Stimulated activated CD4-positive, alpha-beta T cell treated with anti-CD3 and anti-CD28 coated beads, Interleukin-12 subunit alpha, Interleukin-12 subunit beta, amount 100 ng/mL, for 4 hours (primary cell): ENCODE results near the gene EPN1.

Source experiments
- DNase-seq: peaks from one replicate; pipeline ENCODE4 v3.0.0-alpha.2; 2020

Gene EPN1

DNA sequence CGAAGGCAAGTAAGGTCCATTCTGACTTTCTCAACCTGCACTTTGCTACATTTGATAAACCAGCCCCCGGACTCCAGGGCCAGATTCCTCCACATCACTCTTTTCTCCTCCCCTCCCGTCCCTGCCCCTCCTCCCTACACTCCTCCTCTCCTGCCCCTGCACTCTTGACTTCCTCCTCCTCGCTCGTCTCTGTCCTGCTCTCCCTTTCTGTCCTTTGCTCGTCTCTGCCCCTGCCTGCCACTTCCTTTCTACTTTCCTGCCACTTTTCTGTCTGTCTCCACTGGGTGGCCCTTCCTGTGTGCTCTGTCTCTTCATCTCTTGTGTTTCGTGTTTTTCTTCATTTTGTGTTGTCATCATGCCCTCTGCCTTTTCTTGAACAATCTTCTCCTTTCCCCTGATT lies 13.2 kb upstream of the EPN1 start:
- DNase-seq: no peak

DNA sequence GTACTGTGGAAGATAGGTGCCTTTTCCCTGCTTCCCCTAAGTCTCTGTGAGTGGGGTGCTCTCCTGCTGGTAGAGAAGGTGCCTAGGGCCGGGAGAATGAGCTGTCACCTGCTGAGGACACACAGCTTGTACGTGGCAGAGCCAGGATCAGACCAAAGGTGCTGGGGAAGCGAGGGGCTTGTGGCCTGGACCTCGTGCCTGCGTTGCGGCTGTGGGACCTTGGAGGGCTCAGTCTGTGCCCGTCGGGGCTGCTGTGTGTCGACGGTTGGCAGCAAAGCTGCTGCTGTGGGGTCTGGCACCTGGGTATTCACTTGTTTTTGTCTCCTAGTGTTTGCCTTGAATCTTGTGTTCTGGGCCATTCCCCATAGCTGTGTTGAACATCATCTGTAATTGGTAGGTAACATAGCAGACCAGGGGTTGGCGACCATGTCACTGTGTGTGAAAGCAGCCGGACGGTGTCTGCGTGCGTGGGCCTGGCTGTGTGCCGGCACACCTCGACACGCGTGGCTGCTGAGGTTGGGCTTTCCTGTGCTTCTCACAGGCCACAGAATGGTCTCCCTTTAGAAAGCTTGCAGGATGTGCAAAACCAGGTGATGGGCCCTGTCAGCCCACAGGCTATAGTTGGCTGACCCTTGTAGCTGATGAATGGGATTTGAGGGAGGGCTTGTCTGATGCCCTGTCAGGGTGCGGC lies 11.0 kb upstream of the EPN1 start:
- no peak for DNase-seq

DNA sequence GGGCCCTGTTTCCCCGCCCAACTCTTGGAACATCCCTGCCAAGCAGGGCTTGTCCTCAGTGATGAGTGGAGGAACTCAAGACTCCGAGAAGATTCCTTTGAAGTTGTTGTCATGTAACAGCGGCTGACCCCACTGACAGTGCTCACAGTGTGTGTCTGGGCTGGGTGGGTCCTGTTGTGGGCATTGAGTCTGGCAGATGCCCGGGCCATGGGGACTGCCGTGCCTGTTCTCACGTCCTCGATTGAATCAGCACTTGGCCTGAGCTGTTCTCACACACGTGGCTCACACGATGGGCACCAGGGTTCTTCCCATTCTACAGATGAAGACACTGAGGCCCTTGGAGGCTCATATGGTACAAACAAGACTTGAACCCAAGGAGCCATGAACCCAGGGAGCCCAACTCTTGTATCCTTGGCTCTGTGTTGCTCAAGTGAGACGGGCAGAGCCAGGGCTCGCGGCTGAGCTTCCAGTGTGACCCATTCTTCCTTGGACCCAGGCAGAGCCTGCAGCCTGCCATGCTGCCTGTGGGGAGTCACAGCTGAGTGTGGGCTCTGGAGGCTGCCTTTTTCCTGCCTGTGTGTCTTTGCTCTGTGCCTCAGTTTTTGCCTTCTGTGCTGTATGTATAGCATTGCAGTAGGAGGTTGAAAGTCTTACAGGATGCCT lies 8.6 kb upstream of the EPN1 start:
- no peak for DNase-seq

DNA sequence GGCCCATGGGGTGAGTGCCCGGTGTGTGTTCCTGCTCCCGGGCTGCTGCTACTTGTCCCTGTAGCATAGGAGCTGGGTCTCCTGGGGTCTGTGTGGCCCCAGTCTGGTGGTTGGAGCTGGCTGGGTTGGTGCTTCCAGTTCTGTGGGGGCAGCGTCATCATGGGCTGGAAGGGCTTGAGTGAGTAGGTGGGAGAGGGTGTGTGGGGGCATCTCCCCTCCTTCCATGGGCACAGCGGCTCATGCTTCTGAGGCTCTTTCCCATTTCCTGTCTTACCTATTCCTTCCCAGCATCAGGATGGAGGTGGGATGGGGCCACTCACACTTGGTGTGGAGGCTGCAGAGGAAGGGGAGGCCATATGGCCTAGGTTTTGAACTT lies 8.0 kb upstream of the EPN1 start:
- DNase-seq: no peak

DNA sequence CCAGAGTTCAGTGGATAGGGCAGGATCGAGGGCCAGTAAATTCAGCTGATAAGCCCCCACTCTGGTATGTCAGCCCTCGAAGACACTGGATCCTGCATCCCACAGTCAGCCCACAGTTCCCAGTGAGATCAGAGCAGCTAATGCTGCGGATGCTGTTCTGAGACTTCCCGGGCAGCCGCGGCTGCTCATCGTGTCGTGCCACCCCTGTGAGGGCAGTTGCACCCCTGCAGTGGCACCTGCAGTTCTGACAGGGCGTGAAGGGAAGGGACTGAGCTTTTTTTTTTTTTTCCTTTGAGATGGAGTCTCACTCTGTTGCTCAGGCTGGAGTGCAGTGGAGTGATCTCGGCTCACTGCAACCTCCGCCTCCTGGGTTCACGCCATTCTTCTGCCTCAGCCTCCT lies 7.5 kb upstream of the EPN1 start:
- no peak for DNase-seq

DNA sequence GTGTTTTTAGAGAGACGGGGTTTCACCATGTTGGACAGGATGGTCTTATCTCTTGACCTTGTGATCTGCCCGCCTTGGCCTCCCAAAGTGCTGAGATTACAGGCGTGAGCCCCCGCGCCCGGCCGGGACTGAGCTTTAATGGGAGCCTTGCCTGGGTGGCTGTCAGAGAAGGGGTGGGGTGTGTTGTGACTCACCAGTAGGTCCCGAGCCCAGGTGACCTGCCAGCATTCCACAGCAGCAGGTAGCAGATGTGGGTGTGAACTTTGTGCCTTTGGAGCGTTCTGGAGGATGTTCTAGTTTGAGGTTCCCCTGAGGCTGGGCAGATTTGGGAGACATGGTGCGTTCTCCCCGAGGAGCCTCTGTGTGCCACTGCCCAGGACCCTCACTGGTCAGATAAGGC lies 7.1 kb upstream of the EPN1 start:
- no peak for DNase-seq

DNA sequence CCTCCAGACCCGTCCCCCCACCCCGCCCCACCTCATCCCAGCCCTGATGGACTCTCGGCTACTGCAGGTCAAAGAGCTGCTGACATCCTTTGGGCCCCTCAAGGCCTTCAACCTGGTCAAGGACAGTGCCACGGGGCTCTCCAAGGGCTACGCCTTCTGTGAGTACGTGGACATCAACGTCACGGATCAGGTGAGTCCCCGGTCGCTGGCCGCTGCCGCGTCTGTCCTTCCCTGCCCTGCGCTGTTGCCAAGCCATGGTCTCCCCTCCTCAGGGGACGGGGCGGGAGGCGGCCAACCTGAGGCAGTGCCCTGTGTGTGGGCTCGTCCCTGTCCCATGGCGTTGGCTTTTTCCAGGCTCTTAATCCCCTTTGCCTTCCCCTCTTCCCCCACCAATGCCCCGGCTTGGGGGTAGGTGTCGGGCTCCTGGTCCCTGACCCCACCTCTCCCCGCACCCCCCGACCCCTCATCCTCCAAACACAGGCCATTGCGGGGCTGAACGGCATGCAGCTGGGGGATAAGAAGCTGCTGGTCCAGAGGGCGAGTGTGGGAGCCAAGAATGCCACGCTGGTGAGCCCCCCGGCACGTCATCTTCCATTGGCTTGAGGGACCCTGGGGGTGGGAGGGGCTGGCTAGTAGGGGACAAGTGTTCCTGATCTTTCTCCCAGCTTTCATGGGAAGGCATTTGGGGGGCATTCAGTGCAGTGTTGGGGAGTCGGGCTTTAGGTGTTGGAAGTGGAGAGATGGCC lies 6.2 kb upstream of the EPN1 start:
- DNase-seq: no peak

DNA sequence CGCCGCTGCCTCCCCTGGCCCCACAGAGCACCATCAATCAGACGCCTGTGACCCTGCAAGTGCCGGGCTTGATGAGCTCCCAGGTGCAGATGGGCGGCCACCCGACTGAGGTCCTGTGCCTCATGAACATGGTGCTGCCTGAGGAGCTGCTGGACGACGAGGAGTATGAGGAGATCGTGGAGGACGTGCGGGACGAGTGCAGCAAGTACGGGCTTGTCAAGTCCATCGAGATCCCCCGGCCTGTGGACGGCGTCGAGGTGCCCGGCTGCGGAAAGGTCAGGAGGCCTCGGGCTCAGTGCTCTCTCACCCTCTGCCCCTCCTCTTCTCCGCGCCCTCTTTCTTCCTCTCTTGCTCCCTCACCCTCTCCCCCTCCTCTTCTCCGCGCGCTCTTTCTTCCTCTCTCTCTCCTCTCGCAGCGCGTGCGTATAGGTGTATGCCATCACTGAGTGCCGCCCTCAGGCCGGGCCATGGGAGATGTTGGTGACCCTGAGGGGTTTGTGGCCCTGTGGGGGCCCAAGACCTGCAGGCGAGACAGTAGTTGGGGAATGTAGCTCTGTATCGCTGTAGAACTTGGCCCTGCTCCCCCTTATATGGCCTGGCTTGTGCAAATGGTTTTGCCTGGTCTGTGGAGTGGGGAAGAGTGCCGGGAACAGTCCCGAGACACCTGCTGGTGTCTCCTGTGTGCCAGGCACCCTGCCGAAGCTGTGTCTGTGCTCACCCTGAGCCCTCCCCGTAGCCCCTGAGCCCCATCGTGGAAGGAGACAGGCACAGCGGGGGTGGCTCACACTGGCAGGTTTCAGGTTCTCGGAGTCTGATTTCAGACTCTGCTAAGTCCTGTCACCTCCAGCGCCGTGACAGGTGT lies 5.4 kb upstream of the EPN1 start:
- DNase-seq: no peak

DNA sequence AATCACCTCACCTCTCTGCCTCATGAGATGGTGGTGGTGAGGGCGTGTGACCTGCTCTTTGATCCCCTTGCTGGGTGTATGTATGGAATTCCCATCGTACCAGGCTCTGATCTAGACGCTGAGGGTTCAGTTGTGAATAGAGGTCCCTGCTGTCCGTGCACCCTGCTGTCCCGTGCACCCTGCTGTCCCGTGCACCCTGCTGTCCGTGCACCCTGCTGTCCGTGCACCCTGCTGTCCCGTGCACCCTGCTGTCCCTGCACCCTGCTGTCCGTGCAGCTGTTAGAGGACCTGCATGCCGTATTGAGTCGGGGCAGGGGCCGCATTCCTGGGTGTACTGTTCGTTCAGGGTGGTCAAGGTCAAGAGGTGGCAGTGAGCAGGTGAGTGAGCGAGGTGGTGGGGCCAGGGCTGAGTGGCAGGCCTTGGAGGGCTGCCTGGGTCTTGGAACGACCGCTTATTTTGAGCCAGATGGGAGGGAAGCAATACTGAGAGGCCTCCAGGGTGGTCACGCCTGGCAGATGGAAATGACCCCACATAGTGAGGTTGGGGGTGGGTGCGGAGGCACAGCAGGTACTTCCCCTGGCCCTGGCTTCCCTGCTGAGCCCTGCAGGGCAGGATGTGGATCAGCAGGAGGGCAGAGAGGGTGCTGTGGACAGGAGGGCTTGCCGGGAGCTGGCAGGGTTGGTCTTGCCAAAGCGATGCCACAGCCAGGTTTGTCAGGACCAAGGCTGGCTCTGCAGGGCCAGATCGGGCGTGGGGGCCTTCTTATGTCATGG lies 4.6 kb upstream of the EPN1 start:
- no peak for DNase-seq

DNA sequence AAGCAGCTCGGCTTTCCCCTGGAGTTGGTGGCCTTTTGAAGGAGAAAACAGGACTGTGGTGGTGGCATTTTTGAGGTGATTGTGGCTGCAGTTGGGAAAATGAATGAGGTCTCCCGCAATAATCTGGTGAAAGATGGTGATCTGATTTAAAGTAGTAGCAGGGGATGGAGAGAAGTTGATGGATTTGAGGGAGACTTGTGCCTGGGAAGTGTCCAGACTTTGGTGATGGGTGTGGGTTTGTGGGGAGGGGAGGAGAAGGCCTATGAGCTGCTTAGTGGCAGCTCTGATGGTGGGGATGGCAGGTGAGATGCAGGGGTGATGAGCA lies 4.0 kb upstream of the EPN1 start:
- DNase-seq: no peak

DNA sequence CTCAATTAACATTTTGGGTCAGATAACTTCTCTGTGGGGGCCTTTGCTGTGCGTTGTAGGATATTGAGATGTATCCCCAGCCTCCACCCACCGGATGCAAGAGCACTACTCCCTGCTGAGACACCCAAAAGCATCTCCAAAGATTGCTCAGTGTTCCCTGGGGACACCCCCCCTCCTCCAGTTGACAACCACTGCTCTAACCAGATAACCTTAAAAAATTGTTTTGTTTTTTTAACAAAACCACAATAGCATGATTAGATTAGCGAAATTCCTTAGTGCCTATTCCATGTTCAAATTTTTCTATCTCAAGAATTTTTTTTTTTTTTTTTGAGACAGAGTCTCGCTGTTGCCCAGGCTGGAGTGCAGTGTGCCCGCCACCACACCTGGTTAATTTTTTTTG lies 2.6 kb upstream of the EPN1 start:
- no peak for DNase-seq

DNA sequence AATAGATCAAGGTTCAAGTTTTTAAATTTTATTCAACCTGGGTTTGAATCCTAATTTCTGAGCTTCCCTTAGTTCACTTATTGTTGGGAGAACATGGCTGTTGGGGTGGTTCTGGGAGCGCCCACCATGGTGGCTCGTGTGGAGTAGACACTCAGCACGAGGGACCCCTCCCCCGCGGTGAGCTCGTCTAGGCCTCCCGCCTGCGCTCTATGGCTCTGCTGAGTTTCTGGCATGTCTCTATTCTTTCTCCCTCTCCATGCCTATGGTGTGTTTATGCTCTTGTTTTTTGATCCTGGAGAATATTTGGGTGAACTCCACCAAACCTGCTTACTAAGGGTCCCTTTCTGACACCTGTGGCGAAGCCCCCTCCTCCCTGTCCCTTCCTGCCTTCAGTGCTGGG lies 1.6 kb upstream of the EPN1 start:
- DNase-seq: no peak

DNA sequence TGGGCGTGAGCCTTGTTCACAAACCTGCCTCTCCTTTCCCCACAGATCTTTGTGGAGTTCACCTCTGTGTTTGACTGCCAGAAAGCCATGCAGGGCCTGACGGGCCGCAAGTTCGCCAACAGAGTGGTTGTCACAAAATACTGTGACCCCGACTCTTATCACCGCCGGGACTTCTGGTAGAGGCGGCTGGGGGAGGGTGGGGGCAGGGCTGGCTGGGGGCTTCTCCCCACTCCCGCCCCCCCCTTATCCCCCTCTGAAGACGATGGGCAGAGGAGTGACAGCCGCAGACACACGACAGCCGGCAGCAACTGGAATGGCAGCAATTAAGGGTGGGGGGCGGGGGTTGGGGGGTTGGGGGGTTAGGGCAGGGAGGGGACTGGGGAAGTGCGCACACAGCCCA lies 1.1 kb upstream of the EPN1 start:
- DNase-seq: no peak

DNA sequence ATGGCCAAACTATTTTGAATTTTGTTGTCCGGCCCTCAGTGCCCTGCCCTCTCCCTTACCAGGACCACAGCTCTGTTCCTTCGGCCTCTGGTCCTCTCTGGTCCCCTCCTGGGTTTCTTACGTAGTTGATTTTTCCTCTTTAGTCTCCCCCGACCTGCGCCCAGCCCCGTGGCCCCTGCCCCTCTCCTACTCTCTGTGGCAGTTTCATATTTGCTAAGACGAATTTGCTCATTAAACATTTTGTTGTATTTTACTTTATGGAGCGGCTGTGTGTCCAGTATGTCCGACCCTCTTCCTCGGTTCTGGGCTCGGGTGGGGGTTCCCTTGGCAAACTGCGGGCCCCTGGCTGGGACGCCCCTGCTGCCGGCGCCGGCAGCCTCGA lies 576 bp upstream of the EPN1 start:
- no peak for DNase-seq

DNA sequence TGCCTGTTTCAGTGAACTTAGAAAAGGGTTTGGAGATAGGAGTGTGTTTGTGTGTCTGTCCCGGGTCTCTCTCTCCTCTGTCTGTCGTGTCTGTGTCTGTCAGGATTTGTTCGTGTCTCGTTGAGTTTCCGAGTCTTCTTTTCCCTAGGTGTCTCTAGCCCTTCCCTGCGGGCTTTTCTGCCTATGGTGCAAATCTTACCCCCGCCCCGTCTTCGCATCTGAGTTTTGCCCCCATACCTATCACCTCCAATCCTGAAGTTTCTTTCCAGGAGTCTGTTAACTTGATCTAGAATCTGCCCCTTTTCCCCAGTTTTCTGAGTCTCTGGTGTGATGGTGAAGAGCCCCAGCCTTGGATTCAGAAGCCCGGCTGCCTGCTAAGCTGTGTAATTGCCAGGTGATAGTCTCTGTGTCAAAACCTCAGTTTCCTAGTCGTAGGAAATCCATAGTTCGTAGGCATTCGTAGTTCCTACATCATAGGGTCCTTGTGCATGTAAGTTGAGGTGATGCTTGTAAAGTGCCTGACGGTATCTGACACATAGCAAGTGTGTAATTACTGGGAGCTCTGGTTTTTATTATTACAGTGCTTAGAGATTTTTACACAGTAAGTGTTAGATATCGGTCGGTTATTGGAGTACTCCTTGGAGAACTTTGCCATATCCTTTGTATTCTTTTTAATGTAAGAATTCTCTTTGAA lies 782 bp downstream of the EPN1 start:
- no peak for DNase-seq

DNA sequence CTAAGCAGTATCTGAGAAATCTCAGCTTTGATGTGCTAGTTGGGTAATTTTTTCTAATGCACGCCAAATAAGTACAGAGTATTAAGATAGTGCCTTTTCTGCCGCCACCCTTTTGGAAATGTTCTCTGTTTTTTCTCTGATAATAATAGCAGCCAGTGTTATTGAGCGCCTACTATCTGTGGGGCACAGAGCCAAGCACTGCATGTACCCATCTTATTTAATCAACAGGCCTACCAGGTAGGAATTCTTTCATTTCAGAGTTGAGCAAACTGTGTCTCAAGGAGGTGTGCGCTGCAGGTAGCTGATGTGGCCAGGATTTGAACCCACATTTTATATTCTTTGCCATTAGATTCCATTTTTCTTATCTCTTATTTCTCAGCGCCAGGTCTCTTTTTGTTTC lies 1.4 kb downstream of the EPN1 start:
- DNase-seq: no peak

DNA sequence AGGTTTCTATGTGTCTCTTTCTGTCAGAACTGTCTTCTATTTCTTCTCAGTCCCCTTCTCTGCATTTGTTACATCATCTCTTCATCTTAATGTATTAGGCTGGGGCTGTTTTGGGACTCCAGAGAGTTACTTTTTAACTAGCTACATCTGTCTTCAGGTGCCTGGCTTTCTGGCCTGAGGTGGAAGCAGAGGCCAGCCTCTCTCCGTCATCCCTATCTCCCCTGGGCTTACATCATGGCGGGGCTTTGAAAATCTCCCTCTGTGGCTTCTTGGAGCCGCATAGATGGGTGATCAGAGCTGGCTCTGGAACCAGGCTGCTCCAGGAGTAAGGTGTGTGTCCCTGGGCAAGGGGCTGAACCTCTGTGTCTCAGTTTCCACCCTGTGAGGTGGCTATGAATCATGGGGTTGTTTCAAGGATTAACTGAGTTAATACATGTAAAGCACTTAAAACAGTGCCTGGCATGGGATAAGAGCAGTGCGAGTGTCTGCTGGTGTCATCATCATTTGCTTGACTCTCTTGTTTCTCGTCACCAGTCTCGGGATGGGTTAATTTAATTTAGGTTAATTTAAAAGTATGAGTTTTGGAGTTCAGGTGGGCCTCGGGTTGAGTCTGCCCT lies 2.0 kb downstream of the EPN1 start:
- no peak for DNase-seq

DNA sequence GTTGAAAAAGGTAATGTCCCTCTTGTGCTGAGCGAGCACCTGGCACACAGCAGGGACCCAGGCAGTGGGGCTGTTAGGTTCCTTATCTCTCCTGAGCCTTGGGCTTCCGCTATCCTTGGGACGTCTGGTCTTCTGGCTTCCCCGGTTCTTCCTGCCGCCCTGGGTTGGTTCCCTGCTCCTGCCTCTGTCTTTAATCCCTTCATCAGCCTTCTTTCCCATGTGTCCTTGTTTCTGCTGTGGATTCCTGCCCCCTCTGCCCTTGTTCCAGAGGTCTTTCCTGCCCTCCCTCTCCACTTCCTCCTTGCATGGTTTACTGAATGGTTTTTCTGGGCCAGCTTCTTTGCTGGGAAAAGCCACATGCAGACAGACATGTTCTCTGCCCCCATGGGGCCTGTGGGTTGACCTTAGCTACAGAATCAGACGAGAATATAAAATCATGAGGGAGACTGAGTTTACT lies 2.6 kb downstream of the EPN1 start:
- DNase-seq: no peak

DNA sequence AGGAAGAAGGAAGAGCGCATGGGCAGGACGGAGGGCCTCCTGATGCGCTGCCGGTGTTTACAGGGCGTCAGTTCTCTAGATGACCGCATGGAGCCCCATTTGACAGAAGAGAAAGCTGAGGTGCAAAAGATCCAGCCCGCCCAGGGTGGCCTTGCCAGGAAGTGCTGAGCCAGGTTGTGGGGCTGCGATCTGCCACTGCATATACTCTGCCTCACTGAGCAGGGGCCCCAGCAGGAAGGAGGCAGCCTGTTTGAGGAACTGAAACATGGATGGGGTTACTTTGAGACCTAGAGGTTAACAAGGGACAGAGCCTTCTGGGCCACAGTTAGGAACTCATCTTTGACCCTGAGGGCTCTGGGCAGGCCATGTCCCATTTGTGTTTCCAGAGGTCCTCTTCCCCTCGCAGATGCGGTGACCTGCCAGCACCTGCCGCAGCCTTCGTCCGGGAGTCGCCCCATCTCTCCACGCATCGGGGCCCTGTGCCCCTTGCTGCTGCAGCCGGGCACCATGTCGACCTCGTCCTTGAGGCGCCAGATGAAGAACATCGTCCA lies 3.2 kb downstream of the EPN1 start:
- DNase-seq: no peak

DNA sequence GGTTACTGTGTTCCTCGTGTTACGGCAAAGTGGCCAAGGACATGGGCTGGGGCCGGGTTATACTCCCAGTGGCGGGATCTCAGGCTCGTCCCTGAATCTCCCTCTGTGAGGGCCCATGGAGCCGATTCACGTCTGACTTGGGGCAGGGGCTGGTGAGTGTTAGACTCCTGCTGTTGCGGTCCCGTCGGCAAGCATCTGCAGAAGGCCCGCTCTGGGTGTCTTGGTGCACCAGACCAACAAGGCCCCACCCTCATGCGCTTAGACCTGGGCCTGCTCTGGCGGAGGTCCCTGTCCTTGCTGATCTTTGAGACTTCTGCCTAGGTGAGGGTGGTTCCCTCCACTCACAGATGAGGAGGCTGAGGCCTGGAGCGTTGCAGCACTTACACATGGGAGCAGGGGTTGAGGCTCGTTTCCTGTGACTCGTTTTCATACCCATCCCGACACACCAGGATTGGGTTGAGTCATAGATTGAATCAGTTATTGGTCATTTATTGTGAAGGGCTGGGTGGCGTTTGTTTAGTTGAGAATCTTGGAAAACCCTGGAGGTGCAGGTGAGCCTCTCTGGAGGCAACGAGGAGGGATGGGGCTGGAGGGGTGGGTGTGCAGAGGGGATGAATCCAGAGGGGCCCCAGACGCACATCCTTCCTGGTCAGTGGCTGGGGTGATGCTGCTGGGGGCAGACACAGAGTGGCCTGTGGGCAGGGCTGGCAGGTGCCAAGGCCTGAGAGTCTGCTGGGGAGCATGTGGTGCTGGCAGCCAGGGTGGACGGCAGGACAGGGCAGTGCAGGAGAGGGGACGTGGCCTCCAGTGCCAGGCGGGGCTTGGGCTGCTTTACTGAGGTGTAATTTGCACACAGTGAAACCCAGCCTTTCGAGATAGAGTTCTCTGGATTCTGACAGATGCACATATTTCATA lies 4.6 kb downstream of the EPN1 start:
- no peak for DNase-seq
